AG04449 (cell line): ENCODE measurements around the gene STK11.
A peak's percentile ranks its signal among the peaks of the same experiment; 100 is the strongest.

ENCODE experiments used
- CTCF ChIA-PET: fragments of 350-600 bp; formaldehyde crosslinking; extraction: SDS; loops from one replicate; lab custom pipeline; 2021; ENCODE audit warnings: antibody characterized with exemption; lab: Yijun Ruan, JAX
- POLR2A ChIA-PET: fragments of 400-600, 350-600 bp; formaldehyde crosslinking; extraction: SDS; loops from one replicate; lab custom pipeline; 2020; ENCODE audit warnings: antibody characterized with exemption, inconsistent platforms; lab: Yijun Ruan, JAX
- DNase-seq: peaks from one replicate; pipeline ENCODE4 v3.0.0-alpha.2; 2010; ENCODE audit warnings: low read depth, low spot score
- H3K4me3 ChIP-seq: 2 replicates; pipeline ENCODE4 v1.5.1; 2011; ENCODE audit warnings: low read depth, mild to moderate bottlenecking, control low read depth, low read length
- CTCF ChIP-seq: IDR thresholded peaks from one replicate; pipeline ENCODE4 v1.5.1; 2011; ENCODE audit warnings: mild to moderate bottlenecking, moderate library complexity, low read length, control low read depth, inconsistent platforms; ENCODE audit not compliant: insufficient read depth; ENCODE audit errors: missing control alignments

The STK11 gene

GRCh38 chr19:1259206-1259875 is 53.8 kb downstream of the STK11 start:
- no peak for DNase-seq
- no peak for TF ChIP-seq CTCF
- no peak overlapping the region for H3K4me3 ChIP-seq
- POLR2A ChIA-PET, result interaction anchor here (4.1 kb wide), 1 partner anchor 10 kb away, joined by 36 read pairs; the partner anchor contains the start of gene CIRBP
- CTCF ChIA-PET, result interaction anchor here (11.8 kb wide), 1 partner anchor 17 kb away, joined by 626 read pairs; the partner anchor contains the start of gene ATP5F1D

- TF ChIP-seq CTCF, result no peak
- peak overlapping the region; percentile 30; the same call in 1 of the 2 replicates for H3K4me3 ChIP-seq
- no peak for DNase-seq
- POLR2A ChIA-PET, result interaction anchor here (0.6 to 4.1 kb wide), 3 partner anchors 9 to 158 kb away, joined by 3 to 36 read pairs (median 6); partner anchors contain the start of gene CIRBP
- CTCF ChIA-PET, result interaction anchor here (11.8 kb wide), 1 partner anchor 17 kb away, joined by 626 read pairs; the partner anchor contains the start of gene ATP5F1D
These were observed 54.5 kb downstream of the STK11 start for GRCh38 chr19:1259876-1260748.

- no peak for TF ChIP-seq CTCF
- ChIA-PET CTCF (interaction anchor here (11.8 kb wide), 1 partner anchor 18 kb away, joined by 626 read pairs; the partner anchor contains the start of gene ATP5F1D), POLR2A (interaction anchor here (0.6 to 7.3 kb wide), 5 partner anchors 6 to 159 kb away, joined by 3 to 188 read pairs (median 6); partner anchors contain the start of gene CIRBP)
- peak overlapping the region; percentile 69 for H3K4me3 ChIP-seq
- DNase-seq, result no peak
These were observed 55.4 kb downstream of the STK11 start for GRCh38 chr19:1260749-1261537.

GRCh38 chr19:1261538-1261797 is 55.9 kb downstream of the STK11 start:
- POLR2A ChIA-PET, result interaction anchor here (1.4 to 7.3 kb wide), 3 partner anchors 7 to 17 kb away, joined by 5 to 188 read pairs (median 36); partner anchors contain the start of gene CIRBP
- TF ChIP-seq CTCF, result peak; percentile 15
- no peak for DNase-seq
- CTCF ChIA-PET, result interaction anchor here (1.2 to 11.8 kb wide), 2 partner anchors 10 to 19 kb away, joined by 5 to 626 read pairs; partner anchors contain the start of gene ATP5F1D
- peak overlapping the region; percentile 69 for H3K4me3 ChIP-seq

- peak overlapping the region; percentile 69 for H3K4me3 ChIP-seq
- POLR2A ChIA-PET, result interaction anchor here (1.4 to 7.3 kb wide), 3 partner anchors 7 to 18 kb away, joined by 5 to 188 read pairs (median 36); partner anchors contain the start of gene CIRBP
- DNase-seq, result no peak
- CTCF ChIA-PET, result interaction anchor here (1.2 to 11.8 kb wide), 2 partner anchors 10 to 19 kb away, joined by 5 to 626 read pairs; partner anchors contain the start of gene ATP5F1D
- TF ChIP-seq CTCF, result no peak
These were observed 56.4 kb downstream of the STK11 start for GRCh38 chr19:1261798-1262622.
